GM13977 (cell line): ENCODE results near the gene BAG3.
"Not testable (repeated sequence)": the region's sequence is repeated elsewhere in the genome, so short reads cannot be mapped to it uniquely, and the experiment has no call there.

Experiments
- DNase-seq: peaks from one replicate; pipeline ENCODE4 v3.0.0; 2012; ENCODE audit warnings: low spot score
- CTCF ChIP-seq: IDR thresholded peaks from 2 replicates; pipeline ENCODE4 v1.5.1; 2012; ENCODE audit warnings: mild to moderate bottlenecking, control low read depth; ENCODE audit not compliant: insufficient read depth; ENCODE audit errors: extremely low read depth, missing control alignments
- in situ Hi-C: fragments of 300-500 bp; cut with MboI; formaldehyde crosslinking; loops from one replicate; pipeline ENCODE4 v1.12.0; 2022; ENCODE audit warnings: low sequenced_read_pairs, low pct_unique_long_range_greater_than_20kb, mixed read lengths, inconsistent platforms; ENCODE audit not compliant: unreplicated experiment

BAG3 gene

GRCh38 chr10:119655566-119656001 lies 4.4 kb downstream of the BAG3 start:
- DNase-seq: no peak
- no peak for TF ChIP-seq CTCF
- in situ Hi-C loops: no loop called here

GRCh38 chr10:119656760-119657159 lies 5.6 kb downstream of the BAG3 start:
- no peak for TF ChIP-seq CTCF
- in situ Hi-C loops: no loop called here
- no peak for DNase-seq

GRCh38 chr10:119657725-119658124 lies 6.5 kb downstream of the BAG3 start:
- no peak for TF ChIP-seq CTCF
- in situ Hi-C loops: no loop called here
- DNase-seq: no peak

- DNase-seq: no peak
- TF ChIP-seq CTCF: no peak
- in situ Hi-C loops: no loop called here
Measured at GRCh38 chr10:119658274-119658673, 7.1 kb downstream of the BAG3 start.

GRCh38 chr10:119659951-119660350 lies 8.8 kb downstream of the BAG3 start:
- no peak for TF ChIP-seq CTCF
- in situ Hi-C loops: no loop called here
- no peak for DNase-seq

- in situ Hi-C loops, DNase-seq: not testable (repeated sequence)
Measured at GRCh38 chr10:119662076-119662605, 11.0 kb downstream of the BAG3 start.

- in situ Hi-C loops: no loop called here
- TF ChIP-seq CTCF: no peak
- DNase-seq: no peak
Measured at GRCh38 chr10:119663866-119664698, 12.9 kb downstream of the BAG3 start.
